NCI-H2227 (cell line): ENCODE data around the gene ATOH7.
"Not testable (repeated sequence)": the region's sequence is repeated elsewhere in the genome, so short reads cannot be mapped to it uniquely, and the experiment has no call there.

ENCODE experiments used
- DNase-seq: peaks from one replicate; lab custom pipeline; 2025; ENCODE audit not compliant: unreplicated experiment; lab: John Stamatoyannopoulos, UW

Gene ATOH7

DNA sequence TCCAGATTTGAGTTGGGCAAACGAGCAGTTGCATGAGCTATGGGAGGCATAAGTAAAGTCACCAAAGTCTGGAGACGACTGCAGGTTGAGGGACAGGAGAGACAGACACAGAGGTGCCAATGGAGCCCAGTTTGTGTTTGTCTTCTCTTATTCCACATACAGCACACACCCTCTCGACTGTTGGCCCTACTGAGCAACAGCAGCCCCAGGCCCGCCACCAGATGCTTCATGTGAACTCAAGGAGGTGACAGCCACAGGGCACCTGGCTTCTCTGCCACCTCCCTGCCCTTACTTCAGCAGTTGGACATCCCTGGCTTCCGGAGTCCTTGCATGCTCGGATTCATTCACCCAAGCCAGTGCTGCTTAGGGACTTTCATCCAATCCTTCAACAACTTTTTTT is 6.5 kb upstream of the ATOH7 start:
- no peak for DNase-seq

DNA sequence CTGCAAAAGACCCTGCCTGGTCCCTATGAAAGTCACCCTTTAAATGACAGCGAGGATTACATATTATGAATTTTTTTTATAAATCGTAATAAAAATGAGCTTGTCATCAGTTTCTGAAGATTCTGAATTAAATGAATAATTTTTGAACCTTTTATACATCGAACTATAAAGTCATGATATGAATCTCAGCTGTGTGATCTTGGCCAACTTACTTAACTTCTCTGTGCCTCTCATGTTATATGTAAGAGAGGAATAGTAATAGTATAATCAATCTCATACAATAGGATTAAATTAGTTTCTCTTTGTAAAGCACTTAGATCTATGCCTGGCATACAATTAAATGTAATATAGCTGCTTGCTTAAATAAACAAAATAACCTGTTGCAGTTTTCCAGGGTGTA is 5.3 kb upstream of the ATOH7 start:
- no peak for DNase-seq

DNA sequence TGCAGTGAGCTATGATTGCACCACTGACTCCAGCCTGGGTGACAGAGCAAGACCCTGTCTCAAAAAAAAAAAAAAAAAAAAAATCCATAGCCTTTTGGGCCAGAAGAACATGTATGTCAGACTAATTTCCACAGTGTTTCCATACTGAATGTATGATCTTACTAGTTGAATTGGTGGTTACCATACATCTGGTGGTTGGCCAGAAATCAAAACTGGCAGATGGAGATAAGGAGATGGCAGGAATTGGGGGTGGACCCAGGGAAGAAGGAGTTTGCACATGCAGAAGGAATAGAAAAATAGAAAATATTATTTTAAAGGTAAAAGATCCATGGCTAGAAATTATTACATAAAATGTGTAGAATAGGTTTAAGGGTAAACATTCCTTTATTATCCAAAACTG is 3.7 kb upstream of the ATOH7 start:
- no peak for DNase-seq

DNA sequence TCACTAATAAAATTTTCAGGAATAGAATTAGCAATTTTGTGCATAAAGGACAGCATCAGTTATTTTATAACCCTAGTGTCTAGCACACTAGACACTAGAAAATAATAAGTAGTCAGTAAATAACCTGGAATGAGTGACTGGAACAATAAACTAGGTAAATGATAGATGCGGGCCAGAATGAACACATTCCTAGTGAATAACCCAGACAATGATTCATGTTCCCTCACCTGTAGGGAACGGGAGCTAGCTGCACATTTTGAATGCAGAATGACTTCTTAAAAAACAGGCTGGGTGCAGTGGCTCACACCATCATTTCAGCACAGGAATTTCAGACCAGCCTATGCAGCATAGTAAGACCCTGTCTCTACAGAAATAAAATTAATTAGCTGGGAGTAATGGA is 3.2 kb upstream of the ATOH7 start:
- DNase-seq = no peak

DNA sequence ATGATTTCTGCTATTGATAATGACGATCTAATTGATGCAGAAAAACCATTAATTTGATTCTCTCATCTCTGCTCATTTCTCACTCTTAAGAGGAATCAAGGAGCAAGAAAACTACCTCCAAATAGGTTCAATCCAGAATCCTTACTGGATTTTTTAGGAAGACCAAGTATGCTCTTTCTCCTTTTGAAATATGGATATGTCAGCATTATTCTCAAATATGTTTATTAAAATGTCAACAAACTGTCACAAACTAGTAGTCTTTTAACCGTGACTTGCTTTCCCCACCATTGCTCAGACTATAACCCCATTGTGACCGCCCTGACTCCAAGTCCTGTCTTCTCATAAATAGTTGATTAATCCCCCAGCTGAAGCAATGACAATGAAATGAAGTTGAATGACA is 1.1 kb upstream of the ATOH7 start:
- DNase-seq = no peak

DNA sequence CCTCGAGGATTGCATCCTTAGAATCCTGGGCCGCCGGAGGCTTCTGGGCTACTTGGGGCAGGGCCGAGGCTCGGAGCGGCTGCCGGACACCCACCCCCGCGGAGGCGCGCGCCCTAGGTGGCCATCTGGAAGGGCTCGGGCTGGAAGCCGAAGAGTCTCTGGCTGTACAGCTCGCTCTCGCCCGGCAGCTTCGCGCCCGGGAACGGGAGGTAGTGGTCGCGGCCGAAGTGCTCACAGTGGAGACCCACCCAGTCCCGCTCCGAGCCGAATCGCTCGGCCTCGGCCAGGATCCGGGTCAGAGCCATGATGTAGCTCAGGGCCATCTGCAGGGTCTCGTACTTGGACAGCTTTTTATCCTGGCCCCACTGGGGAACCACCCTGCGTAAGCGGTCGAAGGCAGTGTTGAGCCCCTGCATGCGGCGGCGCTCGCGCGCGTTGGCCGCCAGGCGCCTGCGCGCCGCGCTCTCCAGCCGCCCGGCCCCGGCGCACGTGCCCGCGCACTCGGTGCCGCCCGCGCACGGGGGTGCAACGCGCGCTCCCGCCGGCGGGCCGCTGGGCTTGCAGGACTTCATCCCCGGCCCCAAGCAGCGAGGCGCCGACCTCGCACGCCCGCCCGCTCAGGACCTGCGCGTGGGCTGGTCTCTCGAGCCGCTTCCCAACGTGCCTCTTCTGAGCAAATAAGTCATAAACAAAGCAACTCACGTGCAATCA is 652 bp downstream of the ATOH7 start:
- DNase-seq = peak; percentile 84

DNA sequence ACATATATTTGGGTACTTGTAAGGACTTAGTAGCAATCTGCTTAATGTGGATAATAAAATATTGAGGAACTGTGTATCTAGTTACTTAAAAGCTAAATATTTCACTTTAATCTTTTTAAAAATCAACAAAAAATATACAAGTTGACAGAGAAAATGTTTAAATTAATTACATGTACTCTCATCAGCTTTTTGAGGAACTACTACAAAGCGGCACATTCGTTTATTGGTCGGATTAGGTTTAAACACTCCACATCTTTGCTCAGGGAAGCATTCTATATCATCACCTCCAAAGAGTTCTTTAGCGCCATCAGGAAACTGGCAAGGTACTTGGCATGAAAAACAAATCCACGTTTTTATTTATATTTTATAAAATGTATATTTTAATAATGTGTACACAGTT is 1.6 kb downstream of the ATOH7 start:
- no peak for DNase-seq

DNA sequence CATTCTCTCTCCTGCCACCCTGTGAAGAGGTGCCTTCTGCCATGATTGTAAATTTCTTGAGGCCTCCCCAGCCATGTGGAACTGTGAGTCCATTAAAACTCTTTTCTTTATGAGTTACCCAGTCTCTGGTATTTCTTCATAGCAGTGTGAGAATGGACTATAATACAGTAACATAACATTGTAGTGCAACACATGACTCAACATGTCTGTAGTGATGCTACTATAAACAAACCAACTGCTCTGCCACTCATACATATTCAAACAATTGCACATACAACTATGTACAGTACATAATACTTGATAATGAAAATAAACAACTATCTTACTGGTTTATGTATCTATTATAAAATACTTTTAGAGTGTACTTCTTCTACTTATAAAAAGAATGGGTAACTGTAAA is 7.1 kb downstream of the ATOH7 start:
- no peak for DNase-seq

DNA sequence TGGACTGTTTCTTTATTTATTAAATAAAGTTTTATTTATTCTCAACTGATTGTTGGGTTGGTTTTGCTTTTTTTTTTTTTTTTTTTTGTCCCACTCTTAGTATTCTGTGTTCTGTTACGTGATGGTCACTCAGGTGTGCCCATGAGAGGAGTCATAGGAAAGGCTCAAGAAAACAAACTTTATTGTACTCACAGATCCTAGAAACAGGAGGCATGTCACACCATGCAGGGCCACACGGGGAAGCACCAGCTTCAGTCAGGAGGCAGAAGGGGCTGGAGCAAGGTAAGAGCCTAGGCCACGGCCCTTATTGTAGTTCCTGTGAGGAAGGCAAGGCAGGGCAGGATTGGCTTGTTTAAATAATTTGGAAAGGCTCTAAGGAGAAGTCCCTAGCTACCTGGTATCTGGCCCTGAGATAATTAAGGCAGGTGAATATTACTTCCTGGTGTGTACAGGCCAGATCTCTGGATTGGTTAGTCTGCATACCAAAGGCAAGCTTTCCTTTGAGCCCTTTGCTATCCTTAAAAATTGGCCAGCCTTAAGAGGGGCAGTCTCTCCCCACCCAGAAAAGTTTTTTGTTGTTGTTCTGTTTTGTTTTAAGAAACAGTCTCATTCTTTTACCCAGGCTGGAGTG is 8.3 kb downstream of the ATOH7 start:
- no peak for DNase-seq

DNA sequence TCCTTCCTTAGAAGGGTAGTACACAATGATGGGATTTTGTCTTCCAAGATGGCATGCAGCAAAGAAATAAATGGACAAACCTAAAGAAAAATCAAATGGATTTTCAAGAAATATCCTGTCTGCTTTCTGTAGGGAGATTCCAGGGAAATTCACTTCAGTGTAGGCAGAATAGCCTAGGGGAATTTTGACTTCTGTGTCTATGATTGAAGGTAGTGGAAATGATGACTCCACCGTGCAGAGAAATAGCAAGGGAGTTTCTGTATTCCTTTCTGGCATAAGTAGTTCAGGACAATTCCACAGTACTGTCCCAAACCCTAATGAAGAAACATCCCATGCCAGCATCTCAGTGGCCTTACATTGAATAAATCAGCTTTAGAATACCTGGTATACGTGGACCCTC is 9.5 kb downstream of the ATOH7 start:
- DNase-seq = no peak

DNA sequence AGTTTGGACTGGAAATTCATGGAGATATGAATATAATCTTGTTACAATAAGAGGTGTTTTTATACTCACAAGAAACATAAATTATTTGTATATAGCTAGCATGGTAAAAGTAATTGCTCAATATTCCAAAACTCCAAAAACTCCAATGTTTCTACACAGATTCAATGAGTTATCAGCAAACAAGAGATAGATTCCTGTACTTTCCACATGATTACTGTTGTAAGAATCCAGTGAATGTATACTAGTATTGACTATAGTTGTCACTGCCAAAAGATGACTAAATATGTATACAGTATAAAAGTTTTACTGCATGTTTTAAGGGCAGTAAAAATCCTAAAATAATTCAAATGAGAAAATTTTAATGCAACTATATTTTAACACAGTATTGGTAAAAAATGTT is 10.7 kb downstream of the ATOH7 start:
- no peak for DNase-seq

DNA sequence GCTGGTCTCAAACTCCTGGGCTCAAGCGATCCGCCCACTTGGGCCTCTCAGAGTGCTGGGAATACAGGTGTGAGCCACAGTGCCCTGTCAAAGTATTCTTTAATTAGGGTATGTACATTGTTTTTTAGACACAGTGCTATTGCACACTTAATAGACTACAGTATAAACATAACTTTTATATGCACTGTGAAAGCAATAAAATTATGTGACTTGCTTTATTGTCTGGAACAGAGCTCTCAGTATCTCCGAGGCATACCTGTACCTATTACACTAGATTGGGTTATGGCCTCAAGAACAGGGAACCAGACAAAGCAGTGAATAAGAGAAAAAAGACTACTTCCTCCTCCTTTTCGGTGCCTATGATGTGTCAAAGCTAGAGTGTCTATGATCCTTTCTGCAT is 13.1 kb downstream of the ATOH7 start:
- no peak for DNase-seq

DNA sequence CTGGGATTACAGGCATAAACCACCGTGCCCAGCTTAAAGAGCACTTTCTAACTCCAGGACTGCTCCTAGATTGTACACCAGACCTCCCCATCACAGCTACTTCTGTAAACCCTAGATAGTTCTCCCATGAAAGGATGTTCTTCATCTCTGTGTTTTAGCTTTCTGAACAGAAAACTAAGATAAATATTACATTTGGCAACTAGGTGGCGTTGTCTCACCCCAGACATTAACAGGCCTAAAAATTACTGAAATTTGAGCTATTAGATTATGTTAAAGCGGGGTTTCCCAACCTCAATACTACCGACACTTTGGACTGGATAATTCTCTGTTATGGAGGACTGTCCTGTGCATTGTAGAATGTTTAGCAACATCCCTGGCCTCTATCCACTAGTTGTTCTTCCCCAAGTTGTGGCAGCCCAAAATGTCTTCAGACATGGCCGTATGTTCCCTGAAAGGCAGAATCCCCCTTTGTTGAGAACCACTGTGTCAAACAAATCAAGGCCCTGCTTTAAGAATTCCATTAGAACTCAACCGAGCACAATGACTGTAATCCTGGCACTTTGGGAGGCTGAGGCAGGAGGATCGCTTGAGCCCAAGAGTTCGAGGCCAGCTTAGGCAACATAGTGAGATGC is 19.1 kb downstream of the ATOH7 start:
- DNase-seq = peak; percentile 20

DNA sequence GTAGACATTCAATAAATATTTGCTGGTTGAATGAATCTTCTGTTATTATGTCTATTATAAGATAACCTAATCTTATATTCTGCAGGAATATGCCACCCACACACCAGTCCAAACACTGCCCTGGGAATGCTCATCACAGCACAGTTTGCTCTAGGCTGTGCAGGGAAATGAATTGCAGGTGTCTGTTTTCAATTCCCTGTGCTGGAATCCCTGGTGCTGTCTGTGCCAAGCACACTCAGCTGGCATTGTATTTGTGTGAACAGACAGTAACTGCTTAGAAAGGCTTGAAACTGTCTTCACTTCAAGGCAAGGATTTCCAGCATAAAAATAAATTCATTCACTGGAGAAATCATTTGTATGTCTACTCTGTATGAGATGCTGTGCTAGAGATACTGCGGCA is 20.2 kb downstream of the ATOH7 start:
- no peak for DNase-seq

DNA sequence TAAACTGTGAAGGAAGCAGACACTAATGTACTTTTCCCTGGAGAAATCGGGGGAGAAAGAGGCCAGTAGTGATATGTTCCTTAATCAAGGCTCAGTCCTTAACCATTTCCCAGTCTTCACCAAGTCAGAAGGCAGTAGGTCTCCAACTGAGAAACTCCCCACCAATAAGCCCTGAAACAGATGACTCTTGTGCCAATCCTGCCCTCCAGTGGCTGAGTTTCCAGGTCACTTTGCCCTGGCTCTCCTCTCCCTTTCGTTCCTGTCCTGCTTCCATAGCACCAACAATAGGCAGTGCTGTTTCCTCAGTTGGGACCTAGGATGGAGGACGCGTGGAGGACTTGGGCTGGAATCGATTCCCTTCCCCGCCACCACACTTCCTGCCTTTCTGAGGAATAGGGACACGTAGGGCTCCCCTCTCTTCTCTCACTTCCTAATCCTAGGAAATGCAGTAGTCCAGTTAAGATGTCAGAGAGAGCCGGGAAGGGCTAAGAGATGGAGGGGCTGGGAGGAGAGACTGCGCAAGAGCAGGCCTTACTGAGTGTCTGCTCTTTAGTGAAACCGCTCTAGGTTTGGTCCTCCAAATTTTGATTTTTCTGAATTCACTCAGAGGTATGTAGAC is 23.4 kb downstream of the ATOH7 start:
- DNase-seq = peak; percentile 22

DNA sequence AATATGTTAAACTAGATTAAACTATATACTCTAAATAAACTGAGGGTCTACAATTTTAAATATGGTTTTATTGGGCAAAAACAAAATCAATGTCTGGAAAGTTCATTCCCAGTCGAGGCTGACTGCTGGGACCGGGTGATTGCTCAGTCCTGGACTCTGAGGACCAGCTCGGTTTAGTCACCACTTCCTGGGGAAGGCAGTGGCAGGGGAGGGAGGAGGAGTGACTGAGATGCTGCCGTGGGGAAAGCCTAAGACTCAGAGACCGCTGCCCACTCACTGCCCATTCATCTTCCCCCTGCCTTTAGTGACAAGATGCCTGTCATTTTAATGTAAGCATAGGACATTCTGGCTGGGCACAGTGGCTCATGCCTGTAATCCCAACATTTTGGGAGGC is 29.0 kb downstream of the ATOH7 start:
- DNase-seq = no peak

DNA sequence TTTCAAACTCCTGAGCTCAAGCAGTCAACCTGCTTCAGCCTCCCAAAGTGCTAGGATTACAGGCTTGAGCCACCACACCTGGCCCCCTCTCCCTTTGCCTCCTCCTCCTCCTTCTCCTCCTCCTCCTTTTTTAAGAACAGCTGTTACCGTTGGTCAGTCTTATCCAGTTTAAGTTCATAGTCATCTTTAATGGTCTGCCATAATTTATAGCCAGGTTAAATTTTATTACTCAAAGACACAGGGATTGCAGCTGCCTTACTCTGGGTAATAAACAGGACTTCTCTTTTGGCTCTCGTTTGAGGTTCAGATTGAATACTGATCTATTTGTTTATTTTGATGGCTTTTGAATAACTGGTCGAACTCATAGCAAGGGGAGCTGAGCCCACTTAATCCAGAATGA is 35.2 kb downstream of the ATOH7 start:
- no peak for DNase-seq

DNA sequence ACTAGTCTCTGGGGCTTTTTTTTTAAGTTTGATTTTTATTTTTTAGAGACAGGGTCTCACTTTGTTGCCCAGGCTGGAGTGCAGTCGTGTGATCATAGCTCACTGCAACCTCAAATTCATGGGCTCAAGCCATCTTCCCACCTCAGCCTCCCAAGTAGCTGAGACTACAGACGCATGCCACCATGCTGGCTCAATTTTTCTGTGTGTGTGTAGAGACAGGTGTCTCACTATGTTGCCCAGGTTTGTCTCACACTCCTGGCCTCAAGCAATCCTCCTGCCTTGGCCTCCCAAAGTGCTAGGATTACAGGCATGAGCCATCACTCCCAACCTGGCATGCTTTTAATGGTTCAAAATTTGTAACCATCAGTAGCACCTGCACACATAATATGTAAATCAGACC is 36.1 kb downstream of the ATOH7 start:
- DNase-seq = not testable (repeated sequence)

DNA sequence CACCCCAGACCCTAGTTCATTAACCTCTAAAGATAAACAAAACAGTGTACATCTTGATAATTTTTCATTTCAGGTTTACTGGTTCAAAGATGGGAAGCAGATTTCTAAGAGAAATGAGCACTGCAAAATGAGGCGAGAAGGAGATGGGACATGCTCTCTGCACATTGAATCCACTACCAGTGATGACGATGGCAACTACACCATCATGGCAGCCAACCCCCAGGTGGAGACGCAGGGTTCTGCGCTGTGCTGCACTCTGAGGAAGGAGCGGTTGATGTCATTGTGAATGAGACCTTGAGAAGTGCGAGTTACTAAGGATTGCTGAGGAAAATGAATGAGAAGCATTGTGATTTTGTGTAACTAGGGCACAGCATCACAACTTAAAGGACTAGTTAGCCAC is 37.6 kb downstream of the ATOH7 start:
- no peak for DNase-seq

DNA sequence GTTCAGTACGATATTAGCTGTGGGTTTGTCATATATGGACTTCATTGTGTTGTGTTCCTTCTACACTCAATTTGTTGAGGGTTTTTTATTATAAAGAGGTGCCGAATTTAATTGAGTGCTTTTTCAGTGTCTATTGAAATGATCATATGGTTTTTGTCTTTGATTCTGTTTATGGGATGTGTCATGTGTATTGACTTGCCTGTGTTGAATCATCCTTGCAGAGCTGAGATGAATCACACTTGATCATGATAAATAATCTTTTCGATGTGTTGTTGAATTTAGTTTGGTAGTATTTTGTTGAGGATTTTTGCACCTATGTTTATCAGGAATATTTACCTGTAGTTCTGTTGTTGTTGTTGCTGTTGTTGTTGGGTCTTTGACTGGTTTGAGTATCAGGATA is 39.8 kb downstream of the ATOH7 start:
- DNase-seq = no peak

DNA sequence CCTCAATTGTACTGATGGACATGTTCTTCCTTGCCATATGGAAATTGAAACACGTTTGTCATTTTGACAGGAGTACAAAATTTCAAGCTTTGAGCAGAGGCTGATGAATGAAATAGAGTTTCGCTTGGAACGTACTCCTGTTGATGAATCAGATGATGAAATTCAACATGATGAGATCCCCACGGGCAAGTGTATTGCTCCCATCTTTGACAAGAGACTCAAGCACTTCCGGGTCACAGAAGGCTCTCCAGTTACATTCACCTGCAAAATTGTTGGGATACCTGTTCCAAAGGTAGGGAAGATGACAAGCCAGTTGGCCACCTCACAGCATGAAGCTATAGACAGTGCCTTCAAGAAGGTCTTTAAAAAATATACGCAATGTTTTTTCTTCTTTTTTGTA is 43.1 kb downstream of the ATOH7 start:
- no peak for DNase-seq

DNA sequence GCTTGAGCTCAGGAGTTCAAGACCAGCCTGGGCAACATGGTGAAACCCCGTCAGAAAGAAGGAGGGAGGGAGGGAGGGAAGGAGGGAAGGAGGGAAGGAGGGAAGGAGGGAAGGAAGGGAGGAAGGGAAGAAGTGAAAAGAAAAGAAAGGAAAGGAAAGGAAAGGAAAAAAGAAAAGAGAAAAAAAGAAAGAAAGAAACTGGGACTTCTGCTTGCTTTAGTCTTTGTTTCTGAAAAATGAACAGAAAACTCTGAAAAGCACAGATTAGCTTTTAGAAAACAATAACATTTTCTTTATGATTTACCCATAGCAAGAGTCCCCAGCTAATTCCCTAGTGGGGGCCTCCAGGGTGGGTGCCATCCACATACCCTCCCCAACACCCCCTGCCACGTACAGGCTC is 46.8 kb downstream of the ATOH7 start:
- no peak for DNase-seq
